Keratinocyte (primary cell): ENCODE results near the gene FAM177B.

Source experiments
- CTCF ChIP-seq, 3 experiments: IDR thresholded peaks in 1 of 3; conservative IDR thresholded peaks in 1 of 3; optimal IDR thresholded peaks in 1 of 3; 2 replicates in 2 of 3; 3 replicates in 1 of 3; pipeline versions ENCODE3 to v1.5.1; 2011; ENCODE audit warnings: low read length in 3 of 3, mild to moderate bottlenecking in 3 of 3, moderate library complexity in 2 of 3, control low read depth in 1 of 3, inconsistent platforms in 1 of 3; ENCODE audit not compliant: insufficient read depth in 2 of 3; ENCODE audit errors: extremely low read depth in 1 of 3
- EZH2 ChIP-seq: IDR thresholded peaks from one replicate; pipeline ENCODE4 v1.6.1; 2012; ENCODE audit warnings: inconsistent platforms, mild to moderate bottlenecking, low read length, moderate library complexity

- TF ChIP-seq CTCF (optimal IDR thresholded peaks at IDR 0.05 in 1 of 3, IDR thresholded peaks at IDR 0.05 in 1 of 3, conservative IDR thresholded peaks at IDR 0.05 in 1 of 3; ENCODE audit: extremely low read depth in 1 of 3, insufficient read depth in 2 of 3, low read length in 3 of 3) (no peak), EZH2 (no peak)
Measured at GRCh38 chr1:222784371-222784770, 47.4 kb downstream of the FAM177B start.
